Fibroblast of lung (primary cell): ENCODE measurements around the gene RERE. TPM values are rescaled to one million over a fixed set of nuclear protein-coding genes. Genes with fewer than 3 reads are reported as not detected.

ENCODE experiments used
- DNase-seq, 2 donors: peaks; one replicate each; pipeline versions ENCODE4 v3.0.0 to v3.0.0-alpha.2; 2010; ENCODE audit warnings: low read depth in 2 of 2
- H2AFZ ChIP-seq: 2 replicates; pipeline ENCODE4 v1.5.1; 2012; ENCODE audit warnings: low read length, control low read depth, inconsistent platforms
- H3K27ac ChIP-seq: 2 replicates; pipeline ENCODE4 v1.5.1; 2011; ENCODE audit warnings: low read length, control low read depth; ENCODE audit not compliant: insufficient read depth
- H3K27me3 ChIP-seq: 2 replicates; pipeline ENCODE4 v1.5.1; 2011; ENCODE audit warnings: mild to moderate bottlenecking, low read length; ENCODE audit not compliant: control insufficient read depth, insufficient read depth
- H3K36me3 ChIP-seq: 2 replicates; pipeline ENCODE4 v1.5.1; 2011; ENCODE audit warnings: low read length; ENCODE audit not compliant: control insufficient read depth, insufficient read depth
- H3K4me1 ChIP-seq: 2 replicates; pipeline ENCODE4 v1.5.1; 2011; ENCODE audit warnings: low read length; ENCODE audit not compliant: control insufficient read depth, insufficient read depth; ENCODE audit errors: extremely low read depth
- H3K4me2 ChIP-seq: 2 replicates; pipeline ENCODE4 v1.5.1; 2011; ENCODE audit warnings: low read length, control low read depth; ENCODE audit not compliant: insufficient read depth; ENCODE audit errors: extremely low read depth
- H3K4me3 ChIP-seq, 4 experiments: fragments of 200-600 bp in 1 of 4; sonication (generic) in 1 of 4; replicated peaks in 1 of 4; 2 replicates each; pipeline ENCODE4 v1.5.1; 2011 to 2016; ENCODE audit warnings: low read length in 4 of 4, low read depth in 3 of 4, mild to moderate bottlenecking in 3 of 4, control low read depth in 2 of 4, inconsistent platforms in 1 of 4, mixed read lengths in 1 of 4; ENCODE audit not compliant: insufficient read depth in 1 of 4; ENCODE audit errors: control extremely low read depth in 1 of 4
- H3K79me2 ChIP-seq: 2 replicates; pipeline ENCODE4 v1.5.1; 2012; ENCODE audit warnings: mild to moderate bottlenecking, low read length, inconsistent platforms; ENCODE audit not compliant: control insufficient read depth, insufficient read depth
- H3K9ac ChIP-seq: 2 replicates; pipeline ENCODE4 v1.5.1; 2011; ENCODE audit warnings: mild to moderate bottlenecking, low read length, control low read depth; ENCODE audit not compliant: insufficient read depth
- H3K9me3 ChIP-seq: 2 replicates; pipeline ENCODE4 v1.5.1; 2012; ENCODE audit warnings: low read depth, low read length; ENCODE audit not compliant: control insufficient read depth, insufficient read depth
- H4K20me1 ChIP-seq: 2 replicates; pipeline ENCODE4 v1.5.1; 2011; ENCODE audit warnings: low read length; ENCODE audit not compliant: control insufficient read depth, insufficient read depth; ENCODE audit errors: extremely low read depth
- EZH2 ChIP-seq: IDR thresholded peaks from 2 replicates; pipeline ENCODE4 v1.5.1; 2012; ENCODE audit warnings: low read length, control low read depth, mild to moderate bottlenecking; ENCODE audit errors: missing control alignments
- polyA plus RNA-seq, 2 donors: library from polyadenylated mRNA; depleted of rRNA in 1 of 2; stranded (reverse) in 1 of 2; unstranded in 1 of 2; fragments of >200 nt; gene quantifications; 2 replicates each; pipeline ENCODE4 v1.2.1, GENCODE V29; 2011 to 2012; ENCODE audit warnings: missing spikeins in 1 of 2
- total RNA-seq: library from RNA; depleted of rRNA; stranded (reverse); fragments of >200 nt; gene quantifications from 2 replicates; pipeline ENCODE4 v1.2.1, GENCODE V29; 2014
- TF ChIP-seq, protein P1 (sequence below), 2 donors: IDR thresholded peaks in 1 of 2; conservative IDR thresholded peaks in 1 of 2; 1 replicate in 1 of 2; 2 replicates in 1 of 2; pipeline ENCODE4 v1.5.1; 2011 to 2012; ENCODE audit warnings: low read length in 2 of 2, control low read depth in 1 of 2, inconsistent platforms in 1 of 2, low read depth in 1 of 2, mild to moderate bottlenecking in 1 of 2

RERE gene
- total and polyA plus RNA-seq, 2 donors (not counting 1 experiment from before 2014, with no cell fraction given) = 3.7 to 51.0 TPM

DNA sequence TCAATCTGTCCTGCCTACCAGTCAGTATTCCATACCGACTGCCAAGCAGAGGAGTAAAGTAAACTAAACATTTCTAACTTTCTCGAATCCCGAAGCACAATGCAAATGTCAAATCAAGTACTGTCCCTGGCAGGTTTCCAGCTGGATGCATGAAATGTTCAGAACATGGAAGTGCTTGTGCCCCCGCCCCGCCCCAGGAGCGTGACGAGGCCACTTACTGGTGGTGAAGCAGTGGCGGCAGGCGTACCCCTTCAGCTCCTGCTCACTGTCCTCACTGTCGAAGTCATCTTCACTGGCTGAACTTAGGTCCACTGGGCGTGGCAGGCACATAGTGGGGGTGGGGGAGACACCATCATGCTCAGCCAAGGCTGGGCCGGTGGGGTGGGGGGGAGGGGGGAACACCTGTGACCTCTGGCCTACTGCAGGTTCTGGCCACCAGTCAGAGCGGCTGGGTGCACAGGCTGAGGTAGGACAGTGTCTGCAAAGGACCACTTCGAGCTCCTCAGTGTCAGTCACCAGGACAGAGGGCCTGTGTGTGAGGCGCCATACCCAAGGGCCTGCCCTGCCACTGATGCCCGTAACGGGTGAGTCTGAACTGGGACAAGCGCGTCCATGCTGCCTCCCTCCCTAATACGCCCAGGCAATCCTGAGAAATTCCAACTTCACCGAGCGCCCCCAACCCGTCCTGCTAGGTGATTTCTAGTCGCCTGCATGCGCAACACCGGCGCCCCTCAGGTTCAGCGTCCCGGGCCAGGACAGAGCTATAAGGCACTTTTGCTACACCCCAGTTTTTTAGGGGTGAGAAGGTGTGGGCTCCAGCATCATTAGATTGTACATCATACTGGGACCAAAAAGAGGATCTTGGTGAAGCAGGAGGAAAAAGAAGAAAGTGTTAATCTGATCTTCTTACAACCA is 452.7 kb downstream of the RERE start:
- H3K4me2 ChIP-seq = no peak overlapping the region
- DNase-seq = peak in 1 of 2 donors; percentile 66
- peak overlapping the region; percentile 7 for H3K9ac ChIP-seq
- H3K27ac ChIP-seq = no peak overlapping the region
- TF ChIP-seq, protein P1, sequence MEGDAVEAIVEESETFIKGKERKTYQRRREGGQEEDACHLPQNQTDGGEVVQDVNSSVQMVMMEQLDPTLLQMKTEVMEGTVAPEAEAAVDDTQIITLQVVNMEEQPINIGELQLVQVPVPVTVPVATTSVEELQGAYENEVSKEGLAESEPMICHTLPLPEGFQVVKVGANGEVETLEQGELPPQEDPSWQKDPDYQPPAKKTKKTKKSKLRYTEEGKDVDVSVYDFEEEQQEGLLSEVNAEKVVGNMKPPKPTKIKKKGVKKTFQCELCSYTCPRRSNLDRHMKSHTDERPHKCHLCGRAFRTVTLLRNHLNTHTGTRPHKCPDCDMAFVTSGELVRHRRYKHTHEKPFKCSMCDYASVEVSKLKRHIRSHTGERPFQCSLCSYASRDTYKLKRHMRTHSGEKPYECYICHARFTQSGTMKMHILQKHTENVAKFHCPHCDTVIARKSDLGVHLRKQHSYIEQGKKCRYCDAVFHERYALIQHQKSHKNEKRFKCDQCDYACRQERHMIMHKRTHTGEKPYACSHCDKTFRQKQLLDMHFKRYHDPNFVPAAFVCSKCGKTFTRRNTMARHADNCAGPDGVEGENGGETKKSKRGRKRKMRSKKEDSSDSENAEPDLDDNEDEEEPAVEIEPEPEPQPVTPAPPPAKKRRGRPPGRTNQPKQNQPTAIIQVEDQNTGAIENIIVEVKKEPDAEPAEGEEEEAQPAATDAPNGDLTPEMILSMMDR (conservative IDR thresholded peaks at IDR 0.05 in 1 of 2, IDR thresholded peaks at IDR 0.05 in 1 of 2; ENCODE audit: low read depth in 1 of 2, low read length in 2 of 2) = no peak
- TF ChIP-seq EZH2 = no peak
- H4K20me1 ChIP-seq = no peaks in the 10 kb centered on the region
- H3K4me1 ChIP-seq = peaks cover 20% of the 10 kb centered on the region
- no peaks in the 10 kb centered on the region for H3K27me3 ChIP-seq
- no peak overlapping the region for H2AFZ ChIP-seq
- H3K9me3 ChIP-seq = no peaks in the 10 kb centered on the region
- H3K4me3 ChIP-seq = no peak overlapping the region
- peaks cover 24% of the 10 kb centered on the region for H3K79me2 ChIP-seq
- peaks cover 42% of the 10 kb centered on the region for H3K36me3 ChIP-seq

- Histone ChIP-seq H2AFZ (no peak overlapping the region), H3K36me3 (peaks cover 51% of the 10 kb centered on the region), H4K20me1 (no peaks in the 10 kb centered on the region), H3K27ac (no peak overlapping the region), H3K4me3 (no peak overlapping the region), H3K9ac (no peak overlapping the region), H3K9me3 (no peaks in the 10 kb centered on the region), H3K4me1 (peaks cover 20% of the 10 kb centered on the region), H3K27me3 (no peaks in the 10 kb centered on the region), H3K79me2 (peaks cover 20% of the 10 kb centered on the region), H3K4me2 (no peak overlapping the region)
- no peak for DNase-seq
- no peak for TF ChIP-seq EZH2
- TF ChIP-seq, protein P1 (conservative IDR thresholded peaks at IDR 0.05 in 1 of 2, IDR thresholded peaks at IDR 0.05 in 1 of 2; ENCODE audit: low read depth in 1 of 2, low read length in 2 of 2) = no peak
Observed at GRCh38 chr1:8363767-8364301, 453.6 kb downstream of the RERE start.

DNA sequence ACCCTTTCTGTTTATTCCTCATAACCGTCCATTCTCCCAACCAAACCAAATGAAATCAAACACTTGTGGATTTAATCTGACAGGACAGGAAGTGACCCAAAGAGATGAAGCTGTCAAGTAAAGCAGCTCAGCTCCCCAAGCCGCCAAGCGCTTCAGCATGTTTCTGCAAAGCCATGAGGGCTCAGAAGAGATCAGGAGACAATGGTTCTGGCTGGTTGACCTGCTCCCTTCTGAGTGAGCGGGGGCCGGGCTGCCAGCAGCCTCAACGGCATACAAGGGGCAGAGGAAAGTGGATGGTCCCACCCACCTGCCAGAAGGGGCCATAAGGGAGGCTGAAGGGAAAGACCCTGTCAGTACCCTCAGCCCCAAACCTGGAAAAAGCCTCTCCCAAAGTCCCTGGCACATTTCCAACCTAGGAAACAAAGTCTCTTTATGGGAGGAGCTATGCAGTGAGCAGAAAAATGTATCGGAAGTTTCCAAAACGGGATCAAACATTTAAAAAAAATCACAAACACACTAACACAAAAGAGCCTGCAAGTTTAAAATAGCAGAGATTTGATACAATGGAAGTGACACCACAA is 454.2 kb downstream of the RERE start:
- Histone ChIP-seq H3K27ac (no peak overlapping the region), H3K36me3 (peaks cover 56% of the 10 kb centered on the region), H3K9ac (no peak overlapping the region), H3K9me3 (no peaks in the 10 kb centered on the region), H3K4me3 (no peak overlapping the region), H3K79me2 (peaks cover 17% of the 10 kb centered on the region), H2AFZ (no peak overlapping the region), H3K4me1 (peaks cover 20% of the 10 kb centered on the region), H3K4me2 (no peak overlapping the region), H4K20me1 (no peaks in the 10 kb centered on the region), H3K27me3 (no peaks in the 10 kb centered on the region)
- TF ChIP-seq, protein P1 (conservative IDR thresholded peaks at IDR 0.05 in 1 of 2, IDR thresholded peaks at IDR 0.05 in 1 of 2; ENCODE audit: low read depth in 1 of 2, low read length in 2 of 2) = no peak
- no peak for TF ChIP-seq EZH2
- no peak for DNase-seq
